ENCODE results near the gene EFNA1.

GRCh38 chr1:155078469-155079209 lies 49.0 kb upstream of the EFNA1 start, which contains the start of gene EFNA3:
- TF ChIP-seq CTCF (IDR thresholded peaks at IDR 0.05; ENCODE audit: extremely low read depth in 1 of 2, insufficient read depth in 1 of 2, low read depth in 1 of 2, low read length in 2 of 2) (no peak), EZH2 (IDR thresholded peaks at IDR 0.05; ENCODE audit: borderline replicate concordance, low read depth, low read length, severe bottlenecking) (no peak), POLR2A (IDR thresholded peaks at IDR 0.05; ENCODE audit: low read depth, low read length) (no peak), JUN (IDR thresholded peaks at IDR 0.05; ENCODE audit: borderline replicate concordance, insufficient read depth, insufficient read length, low read depth) (no peak), MAX (IDR thresholded peaks at IDR 0.05; ENCODE audit: insufficient read depth, insufficient read length) (no peak), POLR2AphosphoS5 (IDR thresholded peaks at IDR 0.05; ENCODE audit: insufficient read depth, low read depth, low read length) (no peak)
